Keratinocyte (primary cell): Measurements from ENCODE around the gene C4orf17.

Experiments
- EZH2 ChIP-seq: IDR thresholded peaks from one replicate; pipeline ENCODE4 v1.6.1; 2012; ENCODE audit warnings: inconsistent platforms, mild to moderate bottlenecking, low read length, moderate library complexity
- TF ChIP-seq, protein P1 (sequence below), 3 experiments: IDR thresholded peaks in 1 of 3; conservative IDR thresholded peaks in 1 of 3; optimal IDR thresholded peaks in 1 of 3; 2 replicates in 2 of 3; 3 replicates in 1 of 3; pipeline versions ENCODE3 to v1.5.1; 2011; ENCODE audit warnings: low read length in 3 of 3, mild to moderate bottlenecking in 3 of 3, moderate library complexity in 2 of 3, control low read depth in 1 of 3, inconsistent platforms in 1 of 3; ENCODE audit not compliant: insufficient read depth in 2 of 3; ENCODE audit errors: extremely low read depth in 1 of 3

DNA sequence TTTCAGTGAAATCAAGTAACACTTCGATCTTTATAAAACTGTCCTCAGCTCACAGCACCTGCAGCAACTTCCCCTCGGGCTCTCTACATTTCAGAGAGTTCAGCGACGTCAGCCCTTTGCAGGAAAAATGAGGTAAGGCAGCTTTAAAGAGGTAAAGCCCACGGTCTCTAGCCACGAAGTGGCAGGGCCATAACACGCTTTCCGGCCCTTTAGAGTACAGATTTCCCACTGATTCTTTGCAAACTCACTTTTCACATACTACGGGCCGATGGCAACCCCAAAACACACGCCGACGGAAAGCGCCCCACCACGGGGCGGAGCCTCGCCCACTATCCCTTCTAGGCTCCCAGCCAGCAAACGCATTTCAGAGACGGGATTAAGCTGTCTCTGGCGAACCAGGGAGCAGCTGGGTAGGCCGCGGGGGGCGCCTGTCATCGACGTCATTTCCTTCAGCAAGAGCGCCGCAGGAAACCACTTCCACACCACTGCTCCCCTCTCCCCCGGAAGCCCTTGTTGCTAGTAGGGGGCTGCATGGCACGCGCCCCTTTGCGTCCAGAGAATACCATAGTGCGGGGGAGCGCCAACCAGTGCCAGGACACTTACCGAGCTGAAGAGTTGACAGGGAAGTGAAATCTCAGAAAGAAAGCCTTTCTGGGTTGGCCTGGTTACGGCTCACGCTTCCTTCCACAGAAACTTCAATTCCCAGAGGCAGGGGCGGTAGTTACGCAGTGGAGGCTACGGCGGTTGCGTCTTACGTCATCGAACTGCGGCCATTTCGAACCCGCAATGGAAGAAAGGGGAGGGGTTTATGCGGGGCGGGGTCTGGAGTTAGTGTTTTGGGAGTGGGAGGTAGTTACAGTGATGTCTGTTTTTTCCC lies 52.7 kb downstream of the C4orf17 start, which contains the start of gene TRMT10A:
- TF ChIP-seq, protein P1, sequence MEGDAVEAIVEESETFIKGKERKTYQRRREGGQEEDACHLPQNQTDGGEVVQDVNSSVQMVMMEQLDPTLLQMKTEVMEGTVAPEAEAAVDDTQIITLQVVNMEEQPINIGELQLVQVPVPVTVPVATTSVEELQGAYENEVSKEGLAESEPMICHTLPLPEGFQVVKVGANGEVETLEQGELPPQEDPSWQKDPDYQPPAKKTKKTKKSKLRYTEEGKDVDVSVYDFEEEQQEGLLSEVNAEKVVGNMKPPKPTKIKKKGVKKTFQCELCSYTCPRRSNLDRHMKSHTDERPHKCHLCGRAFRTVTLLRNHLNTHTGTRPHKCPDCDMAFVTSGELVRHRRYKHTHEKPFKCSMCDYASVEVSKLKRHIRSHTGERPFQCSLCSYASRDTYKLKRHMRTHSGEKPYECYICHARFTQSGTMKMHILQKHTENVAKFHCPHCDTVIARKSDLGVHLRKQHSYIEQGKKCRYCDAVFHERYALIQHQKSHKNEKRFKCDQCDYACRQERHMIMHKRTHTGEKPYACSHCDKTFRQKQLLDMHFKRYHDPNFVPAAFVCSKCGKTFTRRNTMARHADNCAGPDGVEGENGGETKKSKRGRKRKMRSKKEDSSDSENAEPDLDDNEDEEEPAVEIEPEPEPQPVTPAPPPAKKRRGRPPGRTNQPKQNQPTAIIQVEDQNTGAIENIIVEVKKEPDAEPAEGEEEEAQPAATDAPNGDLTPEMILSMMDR (optimal IDR thresholded peaks at IDR 0.05 in 1 of 3, IDR thresholded peaks at IDR 0.05 in 1 of 3, conservative IDR thresholded peaks at IDR 0.05 in 1 of 3; ENCODE audit: extremely low read depth in 1 of 3, insufficient read depth in 2 of 3, low read length in 3 of 3): no peak
- no peak for TF ChIP-seq EZH2
